ENCODE measurements around the gene PPP1R9B. TPM values are rescaled to one million over a fixed set of nuclear protein-coding genes. Genes with fewer than 3 reads are reported as not detected.

Gene PPP1R9B
- total RNA-seq, 1 donor from 2014 or later: 61.5 TPM

DNA sequence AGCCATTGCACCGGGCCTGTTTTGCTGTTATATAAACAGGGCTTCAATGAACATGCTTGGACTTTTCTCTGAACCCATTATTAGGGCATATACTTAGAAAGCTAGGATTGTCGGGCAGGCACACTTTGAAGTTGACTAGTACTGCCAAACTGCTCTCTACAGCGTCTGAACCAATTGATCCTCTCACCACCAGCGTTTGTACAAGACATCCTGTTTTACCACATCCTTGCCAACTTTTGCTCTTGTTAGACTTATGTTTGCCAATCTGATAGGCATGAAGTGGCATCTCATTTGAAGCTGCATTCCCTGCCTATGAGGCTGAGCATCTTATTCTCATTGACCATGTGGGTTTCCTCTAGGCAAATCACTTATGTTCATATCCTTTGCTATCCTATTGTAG lies 7.4 kb upstream of the PPP1R9B start:
- no peak for DNase-seq (ENCODE audit: low spot score)

- no peak for DNase-seq (ENCODE audit: low spot score)
Measured at GRCh38 chr17:50155115-50155819, 4.8 kb upstream of the PPP1R9B start.

GRCh38 chr17:50154604-50155003 lies 4.1 kb upstream of the PPP1R9B start:
- DNase-seq (ENCODE audit: low spot score): no peak

DNA sequence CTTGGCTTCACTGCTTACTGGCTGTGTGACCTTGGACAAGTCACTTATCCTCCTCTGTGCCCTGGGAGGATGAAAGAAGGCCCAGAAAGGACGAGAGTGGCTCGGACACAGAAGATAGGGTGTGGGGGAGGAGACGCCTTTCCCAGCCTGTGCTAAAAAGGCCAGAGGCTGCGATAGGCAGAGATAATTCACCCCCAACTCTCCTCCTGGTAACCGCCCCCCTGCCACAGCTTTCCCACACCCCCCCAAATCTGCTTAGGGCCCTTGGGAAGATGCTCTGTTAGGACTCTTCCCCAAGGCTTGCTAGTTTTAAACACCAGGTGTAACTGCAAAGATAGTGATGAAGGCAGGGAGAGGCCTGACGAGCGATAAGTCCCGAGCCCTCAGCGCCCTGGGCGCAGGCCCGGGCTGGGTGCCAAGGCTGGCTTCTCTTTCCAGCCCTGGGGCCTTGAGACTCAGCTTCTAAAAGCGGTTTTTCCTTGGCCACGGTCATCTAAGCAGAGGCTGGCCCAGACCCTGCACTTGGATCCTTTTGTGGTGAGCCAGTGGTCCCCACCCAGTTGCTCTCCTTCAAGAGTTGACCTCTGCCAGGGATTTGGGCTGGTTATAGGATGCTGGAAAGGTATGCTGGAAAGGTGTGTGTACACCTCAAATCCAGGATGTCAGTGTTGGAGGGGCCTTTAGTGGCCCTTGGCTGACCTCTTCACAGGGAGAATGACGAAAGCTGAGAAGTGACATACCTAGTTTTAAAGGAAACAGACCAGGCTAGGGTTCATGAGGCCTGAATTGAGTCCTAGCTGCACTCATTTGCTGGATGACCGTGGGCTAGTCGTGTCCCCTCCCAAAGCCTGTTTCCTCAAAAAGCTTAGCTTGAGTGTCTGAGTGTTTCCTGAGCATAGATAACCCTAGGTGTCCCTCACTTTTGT lies 3.4 kb upstream of the PPP1R9B start:
- no peak for DNase-seq (ENCODE audit: low spot score)

DNA sequence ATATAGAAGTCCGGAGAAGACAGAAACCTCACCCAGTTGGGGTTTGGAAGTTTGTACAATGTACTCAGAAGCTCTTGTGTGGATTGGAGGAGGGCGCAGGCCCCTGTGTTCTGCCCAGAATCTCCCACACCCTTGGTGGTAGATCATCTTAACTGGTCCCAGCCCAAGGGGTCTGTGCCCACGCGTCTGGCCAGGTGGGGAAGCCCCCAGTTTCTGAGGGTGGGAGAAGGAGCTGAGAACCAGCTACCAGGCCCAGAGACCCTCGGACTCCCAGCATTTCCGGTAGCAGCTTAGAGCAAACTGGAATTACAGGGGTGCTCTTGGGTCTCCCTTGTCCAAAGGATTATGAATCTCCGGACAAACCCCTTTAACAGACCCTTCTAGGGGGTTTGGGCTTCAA lies 2.3 kb upstream of the PPP1R9B start:
- DNase-seq (ENCODE audit: low spot score): no peak

DNA sequence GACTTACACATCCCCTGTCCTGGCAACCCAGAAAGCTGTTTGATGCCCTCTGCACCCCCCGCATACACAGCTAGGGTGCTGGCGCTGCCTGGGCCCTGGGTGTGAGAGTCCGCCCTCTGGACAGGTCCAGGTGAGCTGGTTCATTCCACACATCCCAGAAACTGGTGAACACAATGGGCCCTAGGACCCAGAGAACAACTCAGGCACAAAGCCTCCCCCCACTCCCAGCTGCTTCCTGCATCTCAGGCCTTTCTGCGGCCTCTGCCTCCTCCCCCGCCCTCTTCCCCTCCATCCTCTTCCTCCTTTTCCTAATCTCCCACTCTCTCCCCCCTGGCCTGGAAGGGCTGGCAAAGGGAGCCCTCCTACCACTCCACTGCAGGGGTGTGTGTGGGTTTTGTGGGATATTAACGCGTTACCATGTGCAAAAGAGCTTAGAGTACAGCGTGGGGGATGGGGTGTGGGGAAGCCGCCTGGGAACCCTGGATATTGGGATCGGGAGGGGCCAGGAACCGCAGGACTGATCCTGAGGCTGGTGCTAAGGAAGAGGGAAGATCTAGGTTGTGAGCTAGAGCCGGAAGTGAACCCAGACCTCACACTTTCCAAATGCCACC lies 1.6 kb upstream of the PPP1R9B start:
- peak; percentile 90 for DNase-seq (ENCODE audit: low spot score)

- peak; percentile 91 for DNase-seq (ENCODE audit: low spot score)
Measured at GRCh38 chr17:50151041-50151936, 812 bp upstream of the PPP1R9B start.

DNA sequence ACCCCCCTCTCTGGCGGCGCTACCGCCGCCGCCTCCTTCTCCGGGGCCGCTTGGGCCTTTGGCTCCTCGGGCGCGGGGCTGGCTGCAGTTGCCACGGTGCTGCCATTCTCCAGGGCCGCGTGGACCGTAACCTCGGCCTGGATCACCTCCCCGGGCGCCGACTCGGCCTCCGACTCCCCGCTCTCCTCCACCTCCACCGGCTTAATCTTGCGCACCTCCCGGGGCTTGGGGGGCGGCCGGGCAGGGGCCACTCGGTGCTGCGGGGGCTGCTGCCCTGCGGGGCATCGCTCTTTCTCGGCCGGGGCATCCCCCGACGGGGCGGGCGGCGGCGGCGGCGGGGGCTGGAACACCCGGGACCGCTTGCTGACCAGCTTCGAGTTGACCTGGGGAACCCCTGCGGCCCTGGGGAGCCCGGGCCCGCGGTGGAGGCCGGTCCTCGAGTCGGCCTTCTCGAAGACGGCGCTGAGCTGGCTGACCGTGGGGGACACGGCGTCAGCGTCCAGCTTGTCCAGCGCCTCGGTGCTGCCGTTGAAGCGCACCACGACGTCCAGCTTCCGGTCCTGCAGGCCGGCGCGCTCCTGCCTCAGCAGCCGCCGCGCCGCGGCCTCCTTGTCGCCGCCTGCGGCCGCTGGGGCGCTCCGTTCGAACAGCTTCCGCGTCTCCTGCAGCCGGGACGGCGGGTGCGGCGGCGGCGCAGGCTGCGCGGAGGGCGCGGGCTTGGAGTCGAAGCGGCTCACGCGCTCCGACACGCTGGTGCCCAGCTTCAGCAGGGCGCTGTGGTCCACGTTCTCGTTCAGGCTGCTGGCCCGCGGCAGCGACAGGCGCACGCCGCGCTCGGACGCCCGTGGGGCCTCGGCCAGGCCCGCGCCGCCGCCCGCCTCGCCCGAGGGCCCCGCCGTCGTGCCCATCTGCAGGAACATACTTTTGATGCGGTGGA lies 792 bp downstream of the PPP1R9B start:
- DNase-seq (ENCODE audit: low spot score): peak; percentile 55

- no peak for DNase-seq (ENCODE audit: low spot score)
Measured at GRCh38 chr17:50149091-50149416, 1.4 kb downstream of the PPP1R9B start.

- DNase-seq (ENCODE audit: low spot score): no peak
Measured at GRCh38 chr17:50148226-50149090, 2.0 kb downstream of the PPP1R9B start.

DNA sequence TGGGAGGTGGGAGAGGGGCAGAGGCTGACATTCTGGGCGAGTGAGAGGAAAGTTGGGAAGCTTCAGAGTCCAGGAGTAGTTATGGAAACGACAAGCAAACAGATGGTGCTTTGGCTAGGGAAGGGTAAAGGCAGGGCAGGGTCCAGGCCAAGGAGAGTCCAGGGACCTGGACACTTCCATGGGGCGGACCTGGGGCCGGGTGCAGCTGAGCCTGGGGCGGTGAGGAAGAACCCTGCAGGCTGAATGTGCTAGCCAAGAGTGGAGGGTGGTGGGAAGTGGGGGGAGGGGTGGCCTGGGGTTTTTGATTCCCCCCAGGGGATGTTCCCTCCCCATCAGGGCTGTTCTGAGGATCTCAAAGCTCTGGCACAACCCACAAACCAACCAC lies 2.6 kb downstream of the PPP1R9B start:
- DNase-seq (ENCODE audit: low spot score): no peak

GRCh38 chr17:50146927-50147665 lies 3.4 kb downstream of the PPP1R9B start:
- DNase-seq (ENCODE audit: low spot score): no peak

- no peak for DNase-seq (ENCODE audit: low spot score)
Measured at GRCh38 chr17:50146230-50146926, 4.1 kb downstream of the PPP1R9B start.

GRCh38 chr17:50145532-50146229 lies 4.8 kb downstream of the PPP1R9B start:
- DNase-seq (ENCODE audit: low spot score): no peak

DNA sequence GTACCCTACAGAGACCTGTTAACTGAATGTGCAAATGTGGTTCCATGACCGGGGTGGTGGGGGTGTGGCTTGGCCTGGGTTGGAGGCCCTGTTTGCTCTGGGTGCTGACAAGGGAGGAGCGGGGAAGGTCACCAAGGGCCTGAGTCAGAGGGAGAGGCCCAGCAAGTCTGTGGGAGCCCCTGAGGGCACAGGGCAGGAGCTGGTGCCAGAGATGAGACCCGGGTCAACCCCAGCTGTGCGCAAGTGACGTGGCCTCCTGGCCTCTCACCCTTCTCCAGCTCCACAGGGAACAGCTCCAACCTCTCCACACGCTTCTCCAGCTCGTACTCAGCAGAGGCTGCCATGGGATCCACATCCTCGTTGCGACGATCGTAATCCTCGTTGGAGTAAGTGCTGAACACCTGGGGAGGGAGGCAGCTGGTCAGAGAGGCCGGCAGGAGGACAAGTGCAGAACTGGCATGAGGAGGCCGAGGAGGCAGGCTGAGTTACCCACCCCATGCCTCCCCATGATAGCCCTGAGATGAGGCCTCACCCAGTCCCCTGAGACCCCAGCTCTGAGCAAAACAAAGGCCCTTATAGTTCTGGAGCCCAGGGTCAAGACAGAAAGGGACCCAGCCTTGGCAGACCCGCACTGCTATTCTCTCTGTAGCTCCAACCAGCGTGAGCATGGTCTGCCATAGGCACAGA lies 5.5 kb downstream of the PPP1R9B start:
- DNase-seq (ENCODE audit: low spot score): no peak

- DNase-seq (ENCODE audit: low spot score): no peak
Measured at GRCh38 chr17:50144355-50144754, 6.1 kb downstream of the PPP1R9B start.
